Muscle of back (tissue), 11 donors: ENCODE results near the gene CRMP1. TPM values are rescaled to one million over a fixed set of nuclear protein-coding genes. Genes with fewer than 3 reads are reported as not detected.
A peak's percentile ranks its signal among the peaks of the same experiment; 100 is the strongest.
"Not testable (repeated sequence)": the region's sequence is repeated elsewhere in the genome, so short reads cannot be mapped to it uniquely, and the experiment has no call there.

Experiments used
- DNase-seq, 3 donors: peaks; one replicate each; pipeline versions ENCODE4 v3.0.0 to v3.0.0-alpha.2; 2013
- polyA plus RNA-seq, 10 donors: library from polyadenylated mRNA; unstranded; fragments of 120-200 nt; gene quantifications; one replicate each; pipeline ENCODE4 v1.2.1, GENCODE V29; 2013; ENCODE audit not compliant: insufficient read length in 10 of 10

The CRMP1 gene
- polyA plus RNA-seq, 10 donors: 19.4 to 33.4 (median 24.2) TPM

DNA sequence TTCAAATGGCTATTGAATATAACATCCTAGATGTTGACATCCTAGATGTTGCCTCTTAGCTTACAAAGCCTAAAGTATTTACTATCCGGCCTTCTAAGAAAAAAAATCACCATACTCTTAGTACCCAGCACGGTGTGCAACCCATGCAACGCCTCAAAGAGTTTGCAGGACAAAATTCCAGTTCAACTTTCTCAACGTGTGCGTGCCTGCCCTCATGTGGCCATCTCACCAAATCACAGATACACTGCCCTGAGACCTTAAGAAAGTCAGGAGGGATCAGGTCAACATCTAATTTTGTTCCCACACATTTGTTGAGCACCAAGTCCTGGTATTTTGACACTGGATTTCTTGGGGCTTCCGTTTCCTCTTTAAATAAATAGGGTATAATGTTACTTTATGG, 68.3 kb downstream of the CRMP1 start:
- DNase-seq: no peak

DNA sequence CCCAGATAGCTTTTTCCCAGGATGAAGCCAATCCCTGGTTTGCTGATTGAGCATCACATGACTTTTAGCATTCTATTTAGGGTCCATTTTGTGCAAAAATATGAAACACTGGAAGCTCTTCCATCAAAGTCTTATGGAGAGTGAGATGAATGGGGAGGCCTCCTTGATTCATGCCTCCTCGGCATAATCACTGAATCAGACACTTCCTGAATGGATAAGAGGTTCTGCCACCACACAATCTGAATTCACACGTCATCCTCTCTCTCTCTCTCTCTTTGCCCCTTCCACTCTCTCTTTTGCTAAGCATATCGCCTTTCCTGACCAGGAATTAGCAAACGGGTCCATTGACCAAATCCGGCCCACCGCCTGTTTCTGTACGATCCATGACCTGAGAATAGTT, 68.7 kb downstream of the CRMP1 start:
- DNase-seq: no peak

GRCh38 chr4:5823542-5824211, 69.2 kb downstream of the CRMP1 start:
- DNase-seq: no peak

DNA sequence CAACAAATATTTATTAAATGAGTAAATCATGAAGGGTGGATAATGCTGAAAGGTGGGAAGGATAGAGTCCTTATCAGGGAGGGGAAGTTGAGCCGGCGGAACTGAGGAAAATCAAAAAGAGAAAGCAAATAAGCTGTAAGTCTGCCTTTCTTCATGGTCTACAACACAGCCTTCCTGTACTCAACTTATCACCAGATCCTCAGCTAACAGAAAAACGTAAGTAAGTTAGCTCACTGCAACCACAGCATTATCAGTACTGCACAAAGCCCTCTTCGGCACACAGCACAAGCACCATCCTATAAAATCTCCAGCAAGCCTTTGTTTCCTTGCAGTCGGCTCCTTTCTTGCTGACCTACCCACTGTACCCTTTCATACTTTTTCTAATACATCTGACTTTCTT, 70.3 kb downstream of the CRMP1 start:
- no peak for DNase-seq

- DNase-seq: no peak
Observed at GRCh38 chr4:5821665-5822358, 71.1 kb downstream of the CRMP1 start.

GRCh38 chr4:5816851-5817375, 76.0 kb downstream of the CRMP1 start:
- DNase-seq: no peak

GRCh38 chr4:5816101-5816500, 76.8 kb downstream of the CRMP1 start:
- DNase-seq: no peak

DNA sequence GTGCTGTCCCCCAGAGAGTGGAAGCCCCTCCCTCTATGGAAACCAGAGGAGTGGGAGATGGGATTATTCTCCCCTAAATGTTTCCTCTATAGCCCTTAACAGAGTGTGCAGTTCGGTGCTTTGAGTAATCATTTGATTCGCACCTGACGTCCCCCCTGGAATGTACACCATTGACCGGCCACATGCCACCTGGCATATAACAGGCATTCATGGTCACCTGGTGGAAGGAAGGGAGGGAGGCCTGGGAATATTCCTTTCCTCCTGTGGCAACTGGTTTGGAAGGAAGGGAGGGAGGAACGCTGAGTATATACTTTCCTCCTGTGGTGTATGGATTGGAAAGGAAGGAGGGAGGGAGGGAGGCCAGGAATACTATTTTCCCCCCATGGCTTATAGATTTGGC, 77.2 kb downstream of the CRMP1 start:
- no peak for DNase-seq

DNA sequence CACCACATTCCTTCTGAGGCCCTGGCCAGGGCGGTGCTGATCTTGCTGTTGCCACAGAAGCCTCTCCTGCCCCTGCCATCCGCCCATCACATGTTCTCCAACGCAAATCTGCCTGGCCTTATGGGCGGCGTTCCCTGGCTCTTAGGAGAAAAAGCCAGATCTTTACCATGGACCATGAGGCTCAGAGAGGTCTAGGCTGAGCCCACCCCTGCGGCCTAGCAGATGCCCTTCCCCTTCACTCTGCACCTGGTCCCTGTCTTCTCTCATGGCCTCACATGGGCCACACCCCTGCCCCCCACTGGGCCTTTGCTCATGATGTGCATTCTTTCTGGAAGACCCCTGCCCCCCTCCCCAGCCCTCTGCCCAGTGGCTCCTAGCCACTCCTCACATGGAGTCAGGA, 78.5 kb downstream of the CRMP1 start:
- DNase-seq: no peak

- DNase-seq: no peak
Observed at GRCh38 chr4:5813882-5814255, 79.0 kb downstream of the CRMP1 start.

- peak; percentile 61 to 74 (median 64) for DNase-seq
Observed at GRCh38 chr4:5812506-5813229, 80.2 kb downstream of the CRMP1 start.

GRCh38 chr4:5812057-5812456, 80.8 kb downstream of the CRMP1 start:
- not testable (repeated sequence) for DNase-seq

DNA sequence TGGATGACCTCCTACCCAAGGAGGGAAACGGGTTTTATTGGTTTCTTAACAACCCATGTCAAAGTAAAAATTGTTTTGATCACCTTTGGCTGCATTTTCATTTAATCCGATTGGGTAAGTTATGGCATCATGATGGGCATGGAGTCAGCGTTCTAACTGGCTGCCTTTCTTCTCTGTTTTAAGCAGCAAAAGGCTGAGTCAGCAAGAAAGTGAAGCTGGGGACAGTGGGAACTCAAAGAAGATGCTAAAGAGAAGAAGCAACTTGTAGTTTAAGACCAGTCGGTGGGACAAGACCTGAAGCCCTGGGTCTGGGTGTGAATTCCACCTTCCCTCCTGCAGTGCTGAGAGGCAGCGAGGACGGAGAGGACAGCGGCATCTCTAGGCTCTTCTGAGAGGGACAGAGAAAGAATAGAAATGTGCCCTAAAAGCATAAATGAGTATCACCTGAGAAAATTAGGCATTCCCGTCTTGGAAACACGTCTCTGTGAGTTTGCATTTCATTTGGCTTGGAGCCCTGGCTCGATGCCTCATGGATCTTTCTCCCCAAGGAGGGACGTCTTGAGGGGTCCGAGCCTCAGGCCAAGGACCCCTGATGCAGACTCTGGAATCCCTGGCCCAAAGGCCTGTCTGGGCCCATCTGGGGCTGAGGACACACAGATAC, 82.0 kb downstream of the CRMP1 start:
- DNase-seq: no peak

- DNase-seq: no peak
Observed at GRCh38 chr4:5810151-5810550, 82.7 kb downstream of the CRMP1 start.

DNA sequence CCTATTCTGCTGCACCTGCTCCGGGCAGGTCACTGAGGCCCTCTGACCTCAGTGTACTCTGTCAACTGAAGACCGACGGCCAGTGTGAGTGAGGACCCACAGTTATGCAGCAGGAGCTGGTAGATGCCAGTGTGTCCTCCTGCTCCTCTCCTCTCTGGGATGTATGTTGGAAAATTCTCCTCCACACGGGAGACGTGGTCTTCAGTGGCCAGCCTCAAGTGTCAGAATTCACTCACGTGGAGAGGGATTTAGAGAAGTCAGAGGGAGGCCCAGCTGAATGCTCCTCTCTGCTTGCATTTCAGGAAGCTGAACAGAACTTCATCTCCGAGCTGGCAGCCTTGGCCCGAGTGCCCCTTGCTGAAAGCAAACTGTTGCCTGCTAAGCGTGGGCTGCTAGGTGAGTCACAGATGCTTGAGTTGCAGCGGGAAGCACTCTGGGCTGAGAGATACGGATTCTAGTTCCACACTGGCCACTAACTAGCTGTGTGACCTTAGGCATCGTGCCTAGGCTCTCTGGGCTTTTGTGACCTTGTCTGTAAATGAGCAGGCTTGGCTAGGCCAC, 83.6 kb downstream of the CRMP1 start:
- no peak for DNase-seq

- DNase-seq: no peak
Observed at GRCh38 chr4:5808081-5808741, 84.7 kb downstream of the CRMP1 start.

DNA sequence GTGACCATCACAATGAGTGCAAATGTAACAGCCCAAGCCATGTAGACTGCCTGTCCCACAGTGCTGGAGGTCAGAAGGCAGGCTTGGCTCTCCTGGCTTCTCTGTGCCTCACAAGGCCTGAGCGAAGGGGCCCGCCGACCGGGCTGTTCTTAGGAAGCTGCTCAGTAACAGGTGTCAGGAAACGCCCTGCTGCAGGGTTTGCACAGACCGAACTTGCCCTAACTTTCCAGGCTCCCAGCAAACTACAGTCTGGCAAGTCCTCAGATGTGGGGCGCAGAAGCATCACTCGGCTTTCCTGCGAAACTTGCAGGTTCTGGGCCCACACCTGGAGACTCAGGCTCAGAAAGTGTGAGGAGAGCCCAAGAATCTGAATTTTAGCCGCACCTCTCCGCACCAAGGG, 87.6 kb downstream of the CRMP1 start:
- DNase-seq: no peak

- DNase-seq: no peak
Observed at GRCh38 chr4:5804656-5805055, 88.2 kb downstream of the CRMP1 start.

GRCh38 chr4:5802565-5802964, 90.3 kb downstream of the CRMP1 start:
- no peak for DNase-seq

GRCh38 chr4:5801696-5802095, 91.2 kb downstream of the CRMP1 start:
- DNase-seq: no peak

GRCh38 chr4:5800496-5800895, 92.4 kb downstream of the CRMP1 start:
- DNase-seq: no peak
